Left ventricle myocardium inferior (tissue), 1 donor: ENCODE data around the gene INTS11. TPM values are rescaled to one million over a fixed set of nuclear protein-coding genes. Genes with fewer than 3 reads are reported as not detected.
"Not testable (repeated sequence)": the region's sequence is repeated elsewhere in the genome, so short reads cannot be mapped to it uniquely, and the experiment has no call there.

Source experiments
- DNase-seq: peaks from one replicate; pipeline ENCODE4 v3.0.0-alpha.2; 2020
- H3K27ac ChIP-seq: fragments of 200-600 bp; replicated peaks from 2 replicates; pipeline ENCODE4 v1.8.0; 2021
- H3K27me3 ChIP-seq: fragments of 200-600 bp; 2 replicates; pipeline ENCODE4 v1.8.0; 2021; ENCODE audit warnings: low read depth
- H3K36me3 ChIP-seq: fragments of 200-600 bp; 2 replicates; pipeline ENCODE4 v1.8.0; 2021
- H3K4me1 ChIP-seq: fragments of 200-600 bp; 2 replicates; pipeline ENCODE4 v1.8.0; 2021
- H3K4me3 ChIP-seq: fragments of 200-600 bp; 2 replicates; pipeline ENCODE4 v1.8.0; 2021; ENCODE audit warnings: mild to moderate bottlenecking, moderate library complexity
- H3K9me3 ChIP-seq: fragments of 200-600 bp; replicated peaks from 2 replicates; pipeline ENCODE4 v1.8.0; 2021
- CTCF ChIP-seq: fragments of 200-600 bp; IDR thresholded peaks from 2 replicates; pipeline ENCODE4 v1.8.0; 2021; ENCODE audit warnings: antibody characterized with exemption, mild to moderate bottlenecking, borderline replicate concordance
- intact Hi-C: fragments of 100-400 bp; cut with micrococcal nuclease; formaldehyde crosslinking; loops from one replicate; pipeline ENCODE4 v1.11.0; 2022
- total RNA-seq: library from RNA; stranded (reverse); fragmentation: NEBNext Ultra II Directional; extraction: Animal tissue kit (Norgen Biotek cat#: 25700); gene quantifications from one replicate; pipeline ENCODE4 v1.2.1, GENCODE V29; 2021
- donor health status: DM: no; HTN: yes; CAD: no; lungs with severe emphysema.

Gene INTS11
- total RNA-seq, 1 donor from 2014 or later: 70.1 TPM

GRCh38 chr1:1318777-1319645, 5.4 kb downstream of the INTS11 start:
- DNase-seq: no peak
- Histone ChIP-seq H3K27ac (peak overlapping the region; percentile 81), H3K4me1 (peaks cover 62% of the 10 kb centered on the region), H3K27me3 (no peaks in the 10 kb centered on the region), H3K9me3 (no peaks in the 10 kb centered on the region), H3K4me3 (no peak overlapping the region), H3K36me3 (peaks cover 65% of the 10 kb centered on the region)
- intact Hi-C loops: no loop called here
- no peak for TF ChIP-seq CTCF

DNA sequence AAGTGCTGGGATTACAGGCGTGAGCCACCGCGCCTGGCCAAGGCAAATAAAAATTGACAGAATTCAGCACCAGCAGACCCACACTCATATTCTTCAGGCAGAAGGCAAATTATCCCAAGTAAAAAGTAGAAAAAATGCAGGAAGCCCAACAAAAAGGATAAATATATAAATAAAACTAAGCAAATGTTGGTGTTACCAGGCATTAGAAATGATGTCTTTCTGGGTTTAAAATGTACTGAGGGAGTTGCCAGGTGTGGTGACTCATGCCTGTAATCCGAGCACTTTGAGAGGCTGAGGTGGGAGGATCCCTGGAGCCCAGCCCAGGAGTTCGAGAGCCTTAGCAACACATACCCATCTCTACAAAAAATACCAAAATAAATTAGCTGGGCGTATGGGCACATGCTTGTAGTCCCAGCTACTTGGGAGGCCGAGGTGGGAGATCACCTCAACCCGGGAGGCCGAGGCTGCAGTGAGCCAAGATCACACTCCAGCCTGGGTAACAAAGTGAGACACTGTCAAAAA, 6.3 kb downstream of the INTS11 start:
- peaks cover 56% of the 10 kb centered on the region for H3K4me1 ChIP-seq
- no peak for TF ChIP-seq CTCF
- peak overlapping the region; percentile 81 for H3K27ac ChIP-seq
- H3K4me3 ChIP-seq: no peak overlapping the region
- intact Hi-C loops: no loop called here
- H3K27me3 ChIP-seq: no peaks in the 10 kb centered on the region
- H3K9me3 ChIP-seq: no peaks in the 10 kb centered on the region
- H3K36me3 ChIP-seq: peaks cover 73% of the 10 kb centered on the region
- peak; percentile 85 for DNase-seq

DNA sequence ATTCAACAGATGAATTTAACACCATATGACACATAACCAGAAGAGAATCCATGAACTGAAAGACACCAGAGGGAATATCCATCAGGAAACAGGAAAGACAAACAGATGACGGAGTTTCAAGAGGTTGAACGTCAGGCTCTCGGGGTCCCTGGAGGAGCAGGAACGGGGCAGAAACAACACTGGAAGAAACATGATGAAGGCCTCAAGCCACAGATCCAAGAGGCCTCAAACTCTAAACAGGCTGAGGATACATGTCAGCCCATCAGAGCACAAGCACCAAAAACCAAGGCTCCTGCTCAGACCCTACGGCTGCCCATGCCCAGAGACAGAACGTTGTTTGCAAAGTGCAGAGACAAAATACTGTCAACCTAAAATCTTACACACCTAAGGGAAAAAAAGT, 7.0 kb downstream of the INTS11 start:
- peaks cover 81% of the 10 kb centered on the region for H3K36me3 ChIP-seq
- H3K4me1 ChIP-seq: peaks cover 50% of the 10 kb centered on the region
- H3K27me3 ChIP-seq: no peaks in the 10 kb centered on the region
- peak overlapping the region; percentile 81 for H3K27ac ChIP-seq
- no peak overlapping the region for H3K4me3 ChIP-seq
- no peak for TF ChIP-seq CTCF
- intact Hi-C loops: no loop called here
- H3K9me3 ChIP-seq: no peaks in the 10 kb centered on the region
- no peak for DNase-seq

- H3K27ac ChIP-seq, H3K27me3 ChIP-seq, H3K9me3 ChIP-seq, H3K4me3 ChIP-seq, intact Hi-C loops, DNase-seq: not testable (repeated sequence)
- Histone ChIP-seq H3K36me3 (peaks cover 93% of the 10 kb centered on the region), H3K4me1 (peaks cover 39% of the 10 kb centered on the region)
These were observed 8.3 kb downstream of the INTS11 start for GRCh38 chr1:1316199-1316598.

- H3K4me1 ChIP-seq: peaks cover 32% of the 10 kb centered on the region
- intact Hi-C loops: no loop called here
- H3K36me3 ChIP-seq: peaks cover 95% of the 10 kb centered on the region
- H3K4me3 ChIP-seq: no peak overlapping the region
- no peaks in the 10 kb centered on the region for H3K27me3 ChIP-seq
- no peaks in the 10 kb centered on the region for H3K9me3 ChIP-seq
- TF ChIP-seq CTCF: no peak
- DNase-seq: no peak
- no peak overlapping the region for H3K27ac ChIP-seq
These were observed 9.0 kb downstream of the INTS11 start for GRCh38 chr1:1315435-1315954.

GRCh38 chr1:1314678-1315335, 9.7 kb downstream of the INTS11 start:
- intact Hi-C loops: no loop called here
- no peak overlapping the region for H3K27ac ChIP-seq
- no peak for TF ChIP-seq CTCF

More at GRCh38 chr1:1314678-1315335, 9.7 kb downstream of the INTS11 start:
- Histone ChIP-seq H3K36me3 (peaks cover 95% of the 10 kb centered on the region), H3K4me1 (peaks cover 28% of the 10 kb centered on the region), H3K9me3 (no peaks in the 10 kb centered on the region), H3K4me3 (no peak overlapping the region), H3K27me3 (no peaks in the 10 kb centered on the region)
- no peak for DNase-seq
